GM19395 (cell line): Measurements from ENCODE around the gene EPGN.
"Not testable (repeated sequence)": the region's sequence is repeated elsewhere in the genome, so short reads cannot be mapped to it uniquely, and the experiment has no call there.

ENCODE experiments used
- ATAC-seq: cut with Tn5 transposase; IDR thresholded peaks from one replicate; pipeline ENCODE4 v1.9.1; 2021; ENCODE audit warnings: mild to moderate bottlenecking, moderate library complexity; ENCODE audit not compliant: unreplicated experiment

The EPGN gene

GRCh38 chr4:74335341-74336021, 27.2 kb downstream of the EPGN start:
- peak; percentile 75 for ATAC-seq

- no peak for ATAC-seq
Measured at GRCh38 chr4:74338792-74339333, 30.6 kb downstream of the EPGN start.

GRCh38 chr4:74339501-74339900, 31.2 kb downstream of the EPGN start:
- no peak for ATAC-seq

- not testable (repeated sequence) for ATAC-seq
Measured at GRCh38 chr4:74340421-74340820, 32.2 kb downstream of the EPGN start.

GRCh38 chr4:74344031-74344430, 35.8 kb downstream of the EPGN start:
- no peak for ATAC-seq

GRCh38 chr4:74353858-74354257, 45.6 kb downstream of the EPGN start:
- ATAC-seq: no peak

GRCh38 chr4:74357965-74358364, 49.7 kb downstream of the EPGN start:
- ATAC-seq: no peak

GRCh38 chr4:74361671-74362070, 53.4 kb downstream of the EPGN start:
- no peak for ATAC-seq

GRCh38 chr4:74362347-74362746, 54.1 kb downstream of the EPGN start:
- no peak for ATAC-seq

GRCh38 chr4:74364256-74364651, 56.0 kb downstream of the EPGN start:
- no peak for ATAC-seq

- peak; percentile 42 for ATAC-seq
Measured at GRCh38 chr4:74364652-74365491, 56.6 kb downstream of the EPGN start, which contains the start of gene EREG. Gene EREG (plus strand): TSS chr4:74365145. CDS start chr4:74365309, 164 bp downstream.

GRCh38 chr4:74365761-74366160, 57.5 kb downstream of the EPGN start:
- no peak for ATAC-seq
